NCI-H1417 treated with DMSO at 0.1 percent for 48 hours (cell line): Measurements from ENCODE around the gene GLRX5.
"Not testable (repeated sequence)": the region's sequence is repeated elsewhere in the genome, so short reads cannot be mapped to it uniquely, and the experiment has no call there.

Experiments
- DNase-seq: peaks from one replicate; lab custom pipeline; 2025; lab: John Stamatoyannopoulos, UW

Gene GLRX5

DNA sequence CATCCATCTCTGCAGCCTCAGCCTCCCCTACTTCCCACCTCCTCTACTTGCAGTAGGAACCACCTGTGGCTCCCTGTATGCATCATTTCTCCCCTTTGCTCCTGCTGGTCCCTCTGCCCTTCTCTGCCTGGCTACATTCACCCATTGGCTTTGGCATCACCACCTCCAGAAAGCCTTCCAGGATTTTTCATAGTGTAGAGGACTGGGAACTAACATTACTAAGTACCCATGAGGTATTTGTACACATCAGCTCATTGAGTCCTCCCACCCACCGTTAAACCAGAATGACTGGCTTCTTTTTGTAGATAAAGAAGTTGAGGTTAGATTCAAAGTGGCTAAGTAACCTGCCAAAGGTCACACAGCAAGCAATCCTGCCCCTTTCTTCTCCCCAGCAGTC lies 35.5 kb upstream of the GLRX5 start:
- DNase-seq, result no peak

DNA sequence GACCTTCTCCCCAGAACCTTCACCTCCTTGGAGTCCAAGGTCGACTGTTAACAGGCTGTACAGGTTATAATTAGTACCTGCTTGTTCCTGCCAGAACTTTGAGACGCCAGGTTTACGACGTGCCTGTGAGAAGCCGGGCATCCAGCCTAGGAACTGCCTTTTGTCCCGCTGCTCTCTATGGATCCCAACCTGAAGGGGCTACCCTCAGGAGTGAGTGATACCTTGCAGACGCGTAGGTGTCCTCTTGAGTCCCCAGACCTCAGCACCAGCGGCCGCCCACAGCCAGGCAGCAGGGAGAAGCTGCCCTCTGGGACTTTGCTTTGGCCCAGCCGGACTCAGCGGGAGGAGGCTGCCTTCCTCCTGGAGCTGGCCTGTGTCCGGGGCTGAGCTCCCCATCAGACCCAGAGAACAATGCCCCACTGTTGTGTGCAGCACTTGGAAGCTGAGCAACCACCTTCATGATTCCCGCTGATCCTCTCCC lies 34.6 kb upstream of the GLRX5 start:
- no peak for DNase-seq

DNA sequence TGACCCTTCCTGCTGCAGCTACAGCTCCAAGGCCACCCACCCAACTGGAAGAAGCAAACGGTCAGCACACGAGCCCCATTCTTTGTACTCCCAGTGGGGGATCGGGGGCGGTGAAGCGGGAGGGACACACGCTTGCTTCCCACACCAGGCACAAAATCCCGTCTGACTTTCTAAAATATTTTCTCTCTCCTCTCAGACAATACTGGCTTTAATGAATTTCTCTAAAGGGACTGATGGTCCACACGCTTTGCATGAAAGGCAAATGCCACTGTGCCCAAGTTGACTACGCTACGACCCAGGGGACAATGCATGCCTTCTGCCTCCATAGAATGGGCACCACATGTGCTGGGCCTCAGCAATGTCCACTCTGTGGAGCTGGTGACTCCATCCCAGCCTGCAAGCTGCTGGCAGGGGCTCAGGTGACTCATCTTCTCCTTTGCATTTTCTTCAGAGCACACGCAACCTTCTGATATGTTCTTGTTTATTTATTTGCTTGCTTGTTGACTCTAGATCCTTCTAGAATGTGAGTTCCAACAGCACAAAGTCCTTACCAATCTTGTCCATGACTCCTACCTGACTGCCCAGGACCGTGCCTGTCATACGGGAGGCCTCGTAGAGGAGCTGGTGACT lies 34.0 kb upstream of the GLRX5 start:
- DNase-seq, result no peak

DNA sequence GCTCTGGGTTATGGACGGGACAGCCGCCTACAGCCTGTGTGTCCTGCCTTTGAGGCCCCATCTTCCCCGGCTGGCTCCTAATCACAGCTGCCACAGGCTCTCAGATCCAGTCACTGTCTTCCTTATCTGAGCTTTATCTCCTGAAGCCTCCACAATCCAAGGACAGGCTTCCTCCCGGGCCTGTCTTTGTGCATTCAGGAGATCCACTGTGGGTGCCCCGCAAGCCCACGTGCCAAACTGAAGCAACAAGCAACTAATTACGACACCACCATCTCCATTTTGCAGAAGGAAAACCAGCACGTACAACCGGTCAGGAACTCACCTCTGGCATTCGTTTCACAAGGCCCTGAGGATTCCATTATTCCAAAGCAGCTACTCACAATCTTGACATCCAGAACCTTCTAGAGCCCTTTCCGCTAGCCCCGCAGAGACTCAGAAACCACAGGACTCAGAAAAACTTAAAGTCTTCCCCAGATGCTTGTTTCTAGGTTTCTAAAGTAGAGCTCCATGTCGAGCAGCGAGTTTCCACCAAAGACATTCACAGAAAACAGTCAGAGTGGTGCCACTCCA lies 32.4 kb upstream of the GLRX5 start:
- DNase-seq, result no peak

DNA sequence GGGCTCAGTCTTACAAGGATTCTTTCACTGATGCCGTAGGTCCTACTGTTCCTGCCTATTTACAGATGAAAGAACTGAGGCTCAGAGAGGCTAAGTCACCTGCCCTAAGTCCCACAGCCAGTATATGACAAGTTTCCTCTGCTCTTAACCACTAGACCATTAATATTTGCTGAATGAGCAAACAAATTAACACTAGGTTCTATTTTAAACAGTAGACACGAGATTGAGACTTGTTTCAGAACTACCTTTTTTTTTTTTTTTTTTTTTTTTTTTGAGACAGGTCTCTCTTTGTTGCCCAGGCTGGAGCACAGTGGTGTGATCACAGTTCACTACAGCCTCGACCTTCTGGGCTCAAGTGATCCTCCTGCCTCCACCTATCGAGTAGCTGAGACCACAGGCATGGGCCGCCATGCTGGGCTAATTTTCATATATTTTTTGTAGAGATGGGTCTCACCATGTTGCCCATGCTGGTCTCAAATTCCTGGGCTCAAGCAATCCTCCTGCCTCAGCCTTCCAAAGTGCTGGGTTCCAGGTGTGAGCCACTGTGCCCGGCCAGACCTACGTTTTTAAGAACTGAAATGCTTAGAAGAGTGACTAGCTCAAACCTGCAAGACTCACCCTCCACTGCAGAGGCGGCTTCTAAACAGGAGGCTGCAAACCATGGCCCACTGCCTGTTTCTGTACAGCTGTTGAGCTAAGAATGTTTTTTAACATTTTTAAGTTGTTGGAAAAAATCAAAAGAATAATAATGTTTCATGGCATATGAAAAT lies 31.3 kb upstream of the GLRX5 start:
- no peak for DNase-seq

DNA sequence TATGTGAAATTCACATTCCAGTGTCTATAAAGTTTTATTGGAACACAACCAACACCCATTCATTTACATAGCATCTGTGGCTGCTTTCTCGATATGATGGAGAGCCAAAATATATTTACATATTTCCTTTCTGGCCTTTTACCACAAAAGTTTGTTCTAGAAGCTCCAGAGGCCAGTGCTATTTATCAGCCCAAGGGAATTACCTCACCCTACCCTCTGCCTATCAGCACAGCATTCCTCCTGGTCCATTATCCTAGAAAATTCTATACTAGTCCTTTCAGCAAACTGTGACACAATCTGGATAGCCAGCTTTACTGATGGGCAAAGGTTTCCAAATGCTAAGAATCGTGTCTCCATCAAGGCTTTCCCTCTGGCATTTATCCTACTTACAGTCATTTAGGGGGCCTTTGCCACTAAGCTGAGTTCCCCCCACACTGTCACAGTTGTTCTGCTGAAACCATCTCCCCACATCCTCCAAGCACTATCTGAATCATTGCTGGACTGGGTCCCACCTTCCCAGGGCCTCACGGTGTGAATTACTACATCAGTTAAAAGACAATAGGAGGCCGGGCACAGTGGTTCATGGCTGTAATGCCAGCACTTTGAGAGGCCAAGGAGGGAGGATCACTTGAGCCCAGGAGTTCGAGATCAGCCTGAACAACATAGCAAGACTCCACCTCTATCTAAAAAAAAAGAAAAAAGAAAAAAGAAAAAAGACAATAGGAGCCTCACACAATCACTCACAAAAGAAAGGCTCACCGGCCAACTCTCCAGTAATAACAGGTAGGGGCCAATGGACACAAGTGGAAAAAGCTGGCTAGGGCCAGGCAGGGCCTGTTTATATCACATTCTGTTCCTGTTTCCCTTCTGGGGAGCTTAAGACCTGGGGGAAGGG lies 30.5 kb upstream of the GLRX5 start:
- DNase-seq, result no peak

DNA sequence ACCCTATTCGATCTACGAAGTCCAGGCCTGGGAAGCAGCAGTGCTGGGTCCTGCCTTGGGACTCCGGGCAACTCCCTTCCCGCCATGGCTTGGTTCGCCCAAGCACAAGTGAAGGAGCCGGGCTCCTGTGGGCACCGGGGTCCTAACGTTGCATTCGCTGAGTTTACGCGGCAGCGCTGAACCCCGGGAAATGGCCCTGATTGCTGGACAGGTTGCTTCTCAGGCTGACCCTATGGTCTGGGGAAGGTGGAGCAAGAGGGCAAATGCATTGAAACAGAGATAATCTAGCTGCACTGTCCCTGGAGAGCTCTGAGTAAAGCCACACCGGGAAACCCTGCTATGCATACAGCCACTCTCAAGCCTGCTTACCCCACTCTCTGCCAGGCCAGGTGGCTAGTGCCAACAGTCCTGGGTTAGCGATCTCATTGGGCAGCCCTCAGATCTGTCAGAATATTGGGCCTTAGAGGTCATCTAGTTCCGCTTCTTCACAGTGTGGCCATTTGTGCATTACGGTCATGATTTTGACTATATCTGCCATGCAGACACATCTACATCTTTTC lies 29.7 kb upstream of the GLRX5 start:
- no peak for DNase-seq

DNA sequence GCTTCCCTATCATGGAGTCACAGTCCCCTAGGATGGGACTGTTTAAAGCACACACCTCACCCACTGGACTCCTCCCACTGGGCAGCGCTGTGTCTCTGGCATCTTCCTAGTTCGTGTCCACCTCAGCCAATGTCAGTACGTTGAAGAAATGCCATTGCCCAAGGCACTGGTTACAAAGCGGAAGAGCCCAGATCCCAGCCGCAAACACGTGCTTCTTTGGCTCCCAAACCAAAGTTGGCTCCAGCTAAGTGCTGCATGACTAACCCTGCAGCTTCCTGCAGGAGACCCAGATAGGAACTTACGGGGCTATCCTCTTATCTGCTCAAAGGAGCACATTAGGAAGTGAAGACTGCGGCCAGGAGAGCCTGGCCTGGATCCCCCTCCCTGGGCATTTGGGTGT lies 27.7 kb upstream of the GLRX5 start:
- no peak for DNase-seq

DNA sequence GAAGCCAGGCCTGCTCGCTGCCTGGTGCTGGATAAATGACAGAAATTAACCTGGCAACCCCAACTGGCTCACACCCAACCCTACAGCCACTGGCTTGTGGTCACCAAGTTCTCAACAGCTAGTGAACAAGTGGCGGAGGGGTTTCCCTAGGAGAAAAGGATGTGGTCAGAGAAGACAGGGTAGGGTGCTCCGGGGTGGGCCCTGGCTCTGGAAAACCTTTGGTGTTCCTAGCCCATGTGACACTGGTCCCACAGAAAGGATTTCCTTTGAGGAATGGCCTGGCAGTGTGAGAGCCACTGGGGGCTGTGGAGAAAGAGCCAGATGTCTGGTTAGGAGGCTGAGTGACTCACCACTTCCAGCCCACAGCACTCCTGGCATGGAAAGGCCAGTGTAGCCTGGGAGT lies 27.1 kb upstream of the GLRX5 start:
- DNase-seq, result no peak

DNA sequence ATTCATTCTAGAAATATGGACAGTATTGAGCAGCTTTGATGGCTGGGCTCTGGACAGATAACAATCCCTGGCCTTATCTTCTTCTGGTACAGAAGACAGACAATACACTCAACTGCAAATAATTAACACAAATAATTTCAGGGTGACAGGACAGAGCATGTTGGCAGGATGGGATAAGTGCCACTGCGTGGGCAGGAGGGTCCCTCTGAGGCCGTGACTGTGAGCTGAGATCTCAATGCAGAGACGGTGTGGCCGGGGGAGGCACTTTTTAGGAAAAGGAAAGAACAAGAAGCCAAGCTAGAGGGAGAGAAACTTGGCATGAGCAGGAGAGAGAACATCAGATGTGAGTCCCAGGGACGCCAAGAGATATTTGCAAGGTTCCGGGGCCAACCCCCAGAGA lies 26.5 kb upstream of the GLRX5 start:
- DNase-seq, result no peak

DNA sequence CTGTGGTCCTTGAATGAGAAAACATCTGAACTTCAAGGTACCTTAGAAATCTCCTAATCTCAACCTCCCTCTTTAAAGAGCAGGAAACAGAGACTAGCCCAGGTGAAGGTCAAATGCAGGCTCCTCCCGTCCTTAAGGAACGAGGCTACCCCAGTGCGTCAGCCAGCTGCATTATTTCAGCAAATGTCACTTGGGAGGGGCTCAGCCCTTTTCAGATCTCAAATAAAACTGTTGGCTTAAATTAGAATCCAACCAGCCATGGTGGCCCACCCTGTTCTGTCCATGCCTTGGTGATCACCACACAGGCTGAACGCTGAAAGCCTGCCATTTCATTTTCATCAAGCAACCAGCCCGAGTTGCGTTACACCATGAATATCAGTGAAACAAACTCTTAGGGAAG lies 25.4 kb upstream of the GLRX5 start:
- no peak for DNase-seq

DNA sequence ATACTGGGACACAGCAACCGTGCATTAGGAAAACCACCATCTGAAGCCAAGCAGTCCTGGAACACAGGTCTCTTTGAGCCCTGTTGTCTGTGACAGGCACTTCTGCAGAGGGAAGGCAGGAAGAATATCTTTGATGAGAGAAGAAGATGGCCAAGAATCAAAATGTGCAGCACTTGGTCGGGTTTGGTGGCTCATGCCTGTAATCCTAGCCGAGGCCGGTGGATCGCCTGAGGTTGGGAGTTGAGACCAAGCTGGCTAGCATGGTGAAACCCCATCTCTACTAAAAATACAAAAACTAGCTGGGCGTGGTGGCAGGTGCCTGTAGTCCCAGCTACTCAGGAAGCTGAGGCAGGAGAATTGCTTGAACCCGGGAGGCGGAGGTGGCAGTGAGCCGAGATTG lies 24.5 kb upstream of the GLRX5 start:
- DNase-seq, result not testable (repeated sequence)

DNA sequence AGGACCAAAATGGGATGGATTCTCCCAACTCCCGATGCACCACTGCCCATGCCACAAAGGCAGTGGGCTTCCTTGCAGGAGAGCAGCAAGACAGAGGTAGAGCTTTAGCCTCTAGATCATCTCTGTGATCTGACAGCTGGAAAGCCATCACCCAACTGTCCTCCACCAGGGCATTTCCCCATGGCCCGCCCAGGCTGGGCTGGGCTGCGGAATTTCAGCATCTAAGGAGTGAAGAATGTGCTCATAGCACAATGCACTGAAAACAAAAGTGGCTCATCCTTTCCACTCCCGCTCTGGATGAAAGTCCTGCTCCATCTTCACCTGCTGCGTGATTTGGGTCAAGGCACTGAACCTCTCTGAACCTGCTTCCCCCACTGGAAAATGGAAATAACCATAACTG lies 24.0 kb upstream of the GLRX5 start:
- DNase-seq, result no peak

DNA sequence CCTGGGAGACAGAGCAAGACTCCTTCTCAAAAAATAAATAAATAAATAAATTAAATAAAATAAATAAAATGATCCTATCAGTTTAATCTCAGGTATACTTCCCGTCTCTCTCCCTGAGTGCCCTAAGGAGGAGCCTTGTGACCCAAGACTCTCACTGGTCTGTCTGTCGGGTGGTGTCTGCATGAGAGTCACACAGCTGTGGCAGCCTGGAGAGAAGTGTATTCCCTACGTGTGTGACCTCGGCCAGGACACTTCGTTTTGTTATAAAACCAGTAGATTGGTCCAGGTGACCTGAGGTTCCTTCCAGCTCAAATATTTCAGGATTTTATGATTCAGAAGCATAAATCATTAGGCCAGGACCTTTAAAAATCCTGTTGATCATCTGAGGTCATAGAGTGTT lies 23.2 kb upstream of the GLRX5 start:
- no peak for DNase-seq

DNA sequence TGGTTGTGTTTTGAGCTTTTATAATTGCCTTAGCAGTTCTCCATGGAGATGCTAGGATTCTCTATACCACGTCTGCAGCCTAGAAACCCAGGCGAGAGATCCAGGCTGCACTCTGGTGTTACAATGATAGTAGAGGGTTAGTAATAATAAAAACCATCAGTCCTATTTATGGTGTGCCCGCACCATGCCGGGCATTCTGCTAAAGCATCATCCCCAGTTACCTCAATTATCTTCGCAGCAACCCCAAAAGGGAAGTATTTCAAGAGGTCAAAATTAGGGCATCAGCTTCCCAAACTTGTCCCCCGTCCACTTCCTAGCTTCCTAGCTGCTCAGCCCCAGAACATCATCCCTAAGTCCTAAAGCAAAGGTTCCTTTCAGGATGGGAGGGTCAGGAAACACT lies 21.6 kb upstream of the GLRX5 start:
- DNase-seq, result no peak

DNA sequence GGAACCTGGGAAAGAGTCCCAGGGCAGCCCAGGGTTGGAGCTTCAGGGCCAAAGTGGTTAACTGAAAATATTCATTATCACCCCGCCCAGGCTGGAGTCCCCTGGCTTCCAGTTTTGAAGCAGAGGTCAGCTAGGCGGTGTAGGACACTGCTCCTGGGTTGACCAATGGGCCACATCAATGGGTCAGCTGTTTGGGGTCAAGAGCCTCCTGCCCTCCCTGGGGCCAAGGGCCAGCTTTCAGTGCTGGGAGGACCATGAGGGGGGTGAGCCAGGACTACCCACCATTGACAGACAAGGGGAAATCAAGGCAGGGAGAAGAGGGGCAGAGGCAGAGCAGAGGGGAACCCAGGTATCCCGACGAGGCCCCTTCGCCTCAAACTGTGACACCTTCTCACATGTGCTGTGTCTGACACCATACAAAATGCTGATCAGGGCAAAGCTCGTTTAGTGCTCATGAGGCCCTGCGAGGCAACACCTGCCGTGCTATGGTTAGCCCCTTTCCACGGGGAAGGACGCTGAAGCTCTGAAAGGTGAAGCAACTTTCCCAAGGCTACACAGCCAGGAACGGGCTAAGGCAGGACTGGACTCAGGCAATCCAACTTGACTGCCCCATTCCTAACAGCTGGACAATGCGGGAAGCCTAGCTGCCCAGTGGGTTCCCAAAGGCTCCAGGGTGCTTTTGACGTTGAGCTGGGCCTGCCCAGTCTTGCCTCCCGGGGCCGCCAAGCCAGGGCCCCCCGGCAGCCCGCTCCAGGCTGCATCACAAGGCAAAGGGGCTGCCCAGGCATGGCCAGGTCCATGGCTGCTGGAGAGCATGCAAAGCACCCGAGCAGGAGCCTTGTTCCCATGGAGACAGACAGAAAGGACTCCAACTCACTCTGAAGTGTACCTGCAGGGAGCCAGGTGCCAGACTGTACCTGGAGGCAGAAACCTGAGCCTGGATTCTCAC lies 20.4 kb upstream of the GLRX5 start:
- DNase-seq, result peak; percentile 65

DNA sequence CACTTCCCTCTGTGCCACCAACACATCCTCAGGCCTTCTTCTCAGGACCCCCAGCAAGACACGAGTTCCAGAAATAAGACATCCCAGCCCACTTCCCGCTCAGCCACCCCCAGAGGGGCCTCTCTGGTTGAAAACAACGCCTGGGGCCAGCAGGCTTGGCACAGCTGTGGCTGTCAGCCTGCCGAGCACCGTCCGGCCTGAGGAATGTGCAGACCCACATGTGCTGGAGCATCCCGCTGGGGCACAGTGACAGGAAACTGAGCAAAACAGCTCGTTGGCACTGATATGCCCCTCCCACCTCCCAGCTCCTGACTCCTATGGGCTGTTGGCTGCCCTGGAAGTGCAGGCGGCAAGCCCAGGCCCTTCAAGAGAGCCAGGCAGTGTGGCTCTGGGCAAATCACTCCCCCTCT lies 19.8 kb upstream of the GLRX5 start:
- no peak for DNase-seq

DNA sequence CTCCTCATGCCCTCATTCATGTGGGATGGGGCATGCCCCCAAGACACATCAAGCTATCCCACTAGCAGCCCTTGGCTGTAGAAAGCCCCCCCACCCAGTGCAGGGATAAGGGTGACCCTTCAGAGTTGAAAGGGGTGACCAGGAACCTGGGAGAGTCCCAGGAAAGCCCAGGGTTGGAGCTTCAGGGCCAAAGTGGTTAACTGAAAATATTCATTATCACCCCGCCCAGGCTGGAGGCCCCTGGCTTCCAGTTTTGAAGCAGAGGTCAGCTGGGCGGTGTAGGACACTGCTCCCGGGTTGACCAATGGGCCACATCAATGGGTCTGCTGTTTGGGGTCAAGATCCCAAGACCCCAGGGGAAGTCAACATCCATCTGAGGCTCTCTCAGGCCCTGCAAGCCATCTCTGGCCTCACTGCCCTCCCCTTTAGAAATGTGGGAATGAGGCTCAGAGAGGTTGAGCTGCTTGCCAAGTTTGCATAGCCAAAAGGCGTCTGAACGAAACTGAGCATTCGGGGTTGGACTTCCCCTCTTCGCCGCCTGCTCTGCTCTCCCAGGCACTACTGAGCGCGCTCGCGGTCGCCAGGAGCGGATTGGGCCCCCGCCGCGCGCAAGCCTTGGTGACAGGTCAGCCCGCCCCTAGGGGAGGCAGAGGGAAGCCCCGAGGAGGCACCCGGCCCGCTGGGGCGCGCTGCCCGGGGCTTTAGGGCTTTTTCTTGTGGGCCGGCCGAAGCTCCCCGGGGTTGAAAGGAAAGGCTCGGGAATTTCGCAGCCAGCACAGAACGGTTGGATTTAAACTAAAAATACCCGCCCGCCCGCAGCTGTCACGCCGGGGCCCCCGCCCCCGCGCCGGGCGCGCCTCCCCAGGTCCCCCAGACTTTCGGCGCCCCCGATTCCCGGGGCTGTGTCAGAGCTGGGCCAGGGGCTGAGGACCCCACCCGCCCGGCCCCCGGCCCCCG lies 19.0 kb upstream of the GLRX5 start:
- peak; percentile 38 for DNase-seq

DNA sequence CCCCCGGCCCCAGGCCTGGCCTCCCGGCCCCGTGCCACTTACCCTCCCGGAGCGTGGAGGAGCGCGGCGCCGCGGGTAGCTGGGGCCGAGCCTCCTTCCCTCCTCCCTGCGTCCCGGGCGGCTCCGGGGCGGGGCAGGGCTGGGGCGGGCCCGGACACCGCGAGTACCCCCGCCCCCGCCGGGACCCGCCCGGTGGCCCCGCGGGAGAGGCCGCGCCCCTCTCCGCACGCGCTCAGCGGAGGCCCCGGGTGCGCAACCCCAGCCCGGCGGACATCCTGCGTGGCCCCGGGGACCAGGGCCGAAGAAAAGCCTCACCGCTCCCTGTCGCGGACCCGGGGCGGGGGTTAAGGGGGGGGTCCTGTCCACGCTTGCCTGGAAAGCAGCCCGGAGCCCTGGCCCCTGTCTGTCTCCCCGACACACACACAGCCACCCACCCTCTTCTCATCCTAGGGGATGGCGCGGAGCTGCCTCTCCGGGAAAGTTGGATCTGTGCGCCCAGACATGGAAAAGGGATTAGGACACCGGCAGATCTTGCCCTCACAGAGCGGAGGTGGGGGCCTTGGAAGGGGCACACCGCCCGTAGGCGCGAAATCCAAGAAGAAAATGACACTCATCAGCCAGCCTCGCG lies 18.2 kb upstream of the GLRX5 start, which contains the start of gene SYNE3:
SYNE3 (minus strand) TSS at position 97 of the 628 bp plus-strand sequence. CDS start 40,829 bp downstream, outside the sequence.
- no peak for DNase-seq
